ENCODE results near the gene ATXN8OS. TPM values are rescaled to one million over a fixed set of nuclear protein-coding genes. Genes with fewer than 3 reads are reported as not detected.

The ATXN8OS gene
- total RNA-seq, 1 experiment from 2014 or later = not detected

- no peak overlapping the region for H2BK20ac ChIP-seq (ENCODE audit: low read depth, low read length, poor library complexity, severe bottlenecking)
- no peak overlapping the region for H4K8ac ChIP-seq (replicated peaks; ENCODE audit: insufficient read length, low read depth, low read length)
- H3K14ac ChIP-seq (ENCODE audit: insufficient read depth, low read length) = no peak overlapping the region
- H3K27ac ChIP-seq (ENCODE audit: insufficient read length, low read depth, low read length) = no peak overlapping the region
- Mint-ChIP-seq H3K4me1 (peaks cover 7 to 9% of the 10 kb centered on the region in 2 experiments; a peak in 2 of 4 replicates), H3K4me3 (no peak overlapping the region), H3K36me3 (ENCODE audit: insufficient read depth in 1 of 3, low read depth in 3 of 3) (no peaks in the 10 kb centered on the region; a peak in 1 of 7 replicates), H3K27ac (peak overlapping the region in 1 of 3 experiments; percentile 23; a peak in 1 of 7 replicates), H3K27me3 (ENCODE audit: low read depth) (no peaks in the 10 kb centered on the region), H3K9me3 (no peaks in the 10 kb centered on the region)
- H2BK12ac ChIP-seq (ENCODE audit: insufficient read length, low read depth, low read length) = no peak overlapping the region
- H3K9ac ChIP-seq (ENCODE audit: extremely low read depth, insufficient read length, low read length) = no peak overlapping the region
- H2BK120ac ChIP-seq (ENCODE audit: low read depth, low read length, poor library complexity, severe bottlenecking) = no peak overlapping the region
- H3K27me3 ChIP-seq (ENCODE audit: insufficient read depth, low read length) = no peaks in the 10 kb centered on the region
- DNase-seq = no peak
- no peak overlapping the region for H3K4me2 ChIP-seq (ENCODE audit: insufficient read depth, insufficient read length, low read length)
- no peak for TF ChIP-seq CTCF (conservative IDR thresholded peaks at IDR 0.05)
- no peaks in the 10 kb centered on the region for H4K20me1 ChIP-seq (ENCODE audit: control insufficient read depth, insufficient read depth, insufficient read length)
- no peak overlapping the region for H2AK5ac ChIP-seq (ENCODE audit: insufficient read length, low read length)
- H2BK5ac ChIP-seq (ENCODE audit: insufficient read length, low read length) = no peak overlapping the region
- H3K79me2 ChIP-seq (ENCODE audit: insufficient read depth, low read length) = no peaks in the 10 kb centered on the region
- no peak overlapping the region for H4K91ac ChIP-seq (ENCODE audit: insufficient read length, low read depth, low read length)
- WGBS (ENCODE audit: extremely low coverage, insufficient read length, low lambda C conversion rate) = no CpG with 5 or more reads among the region's 1 CpG
- no peak overlapping the region for H4K5ac ChIP-seq (ENCODE audit: insufficient read length, low read depth, low read length)
- no peak overlapping the region for H3T11ph ChIP-seq (ENCODE audit: low read length)
- no peaks in the 10 kb centered on the region for H3K23me2 ChIP-seq (ENCODE audit: insufficient read length, low read depth, low read length, poor library complexity, severe bottlenecking)
- no peaks in the 10 kb centered on the region; the same call in 1 of the 2 replicates for H3K4me1 ChIP-seq (ENCODE audit: insufficient read depth, low read length)
- H3K56ac ChIP-seq (ENCODE audit: insufficient read length, low read depth, low read length) = no peak overlapping the region
- H3K23ac ChIP-seq (ENCODE audit: insufficient read length, low read depth, low read length) = no peak overlapping the region
- H3K18ac ChIP-seq (ENCODE audit: insufficient read length, low read depth, low read length) = no peak overlapping the region
- H3K9me3 ChIP-seq (ENCODE audit: control insufficient read depth, low read depth, low read length) = no peaks in the 10 kb centered on the region
- H2BK15ac ChIP-seq (ENCODE audit: low read depth, low read length) = no peak overlapping the region
- no peak overlapping the region for H3K4ac ChIP-seq (ENCODE audit: low read depth, low read length)
- no peaks in the 10 kb centered on the region for H3K79me1 ChIP-seq (ENCODE audit: insufficient read depth, low read depth, low read length, poor library complexity, severe bottlenecking)
- no peak overlapping the region for H2AFZ ChIP-seq (ENCODE audit: low read length)
Measured at GRCh38 chr13:70173598-70173959, 66.0 kb downstream of the ATXN8OS start.
